Ascending aorta (tissue), 2 donors: ENCODE data around the gene NECAP2. TPM values are rescaled to one million over a fixed set of nuclear protein-coding genes. Genes with fewer than 3 reads are reported as not detected.

Experiments used
- DNase-seq, 2 donors: peaks; one replicate each; pipeline ENCODE4 v3.0.0-alpha.2; 2019; ENCODE audit warnings: low spot score in 2 of 2
- H3K27ac ChIP-seq, 2 donors: fragments of 200-600 bp; sonication (generic); one replicate each; pipeline ENCODE4 v1.5.1; 2016 to 2017; ENCODE audit warnings: mild to moderate bottlenecking in 1 of 2
- H3K27me3 ChIP-seq: fragments of 200-600 bp; sonication (generic); one replicate; pipeline ENCODE4 v1.5.1; 2017
- H3K36me3 ChIP-seq, 2 donors: fragments of 200-600 bp; sonication (generic); one replicate each; pipeline ENCODE4 v1.5.1; 2016
- H3K4me1 ChIP-seq, 2 donors: fragments of 200-600 bp; sonication (generic); one replicate each; pipeline ENCODE4 v1.5.1; 2016 to 2017; ENCODE audit warnings: mild to moderate bottlenecking in 1 of 2
- H3K4me3 ChIP-seq, 2 donors: fragments of 200-600 bp; sonication (generic); one replicate each; pipeline ENCODE4 v1.5.1; 2016 to 2017; ENCODE audit warnings: mild to moderate bottlenecking in 1 of 2
- H3K9me3 ChIP-seq, 2 donors: fragments of 200-600 bp; sonication (generic); one replicate each; pipeline ENCODE4 v1.5.1; 2016
- CTCF ChIP-seq, 3 experiments: fragments of 200-600 bp in 2 of 3; fragments of 450-650 bp in 1 of 3; sonication (generic) in 2 of 3; IDR thresholded peaks; one replicate each; pipeline ENCODE4 v1.5.1; 2016 to 2019; ENCODE audit warnings: antibody characterized with exemption in 3 of 3, mild to moderate bottlenecking in 1 of 3, moderate library complexity in 1 of 3
- intact Hi-C: fragments of 100-400 bp; cut with DNase I; formaldehyde crosslinking; loops from one replicate; pipeline ENCODE4 v1.15.1; 2023
- total RNA-seq: library from RNA; depleted of rRNA; stranded (reverse); fragments of >200 nt; gene quantifications from one replicate; pipeline ENCODE4 v1.1.0, GENCODE V29; 2016

The NECAP2 gene
- total RNA-seq, 1 donor from 2014 or later = 28.6 TPM

- peaks cover 4 to 24% of the 10 kb centered on the region in 2 donors for H3K4me1 ChIP-seq
- peaks cover 15 to 23% of the 10 kb centered on the region in 2 donors for H3K36me3 ChIP-seq
- H3K4me3 ChIP-seq = peak overlapping the region; percentile 77 to 97
- DNase-seq = no peak
- no peak for TF ChIP-seq CTCF (IDR thresholded peaks at IDR 0.05)
- H3K9me3 ChIP-seq = no peaks in the 10 kb centered on the region
- intact Hi-C loops = loop anchor here (1.0 kb wide), 1 partner anchor 72 kb away; no protein-coding TSS in a partner anchor
- no peaks in the 10 kb centered on the region for H3K27me3 ChIP-seq
- peak overlapping the region; percentile 72 to 75 for H3K27ac ChIP-seq
Observed at GRCh38 chr1:16440131-16440469, 424 bp upstream of the NECAP2 start.

GRCh38 chr1:16441282-16441665, 750 bp downstream of the NECAP2 start:
- intact Hi-C loops = no loop called here
- peak overlapping the region; percentile 72 to 75 for H3K27ac ChIP-seq
- DNase-seq = no peak

GRCh38 chr1:16442265-16442664, 1.7 kb downstream of the NECAP2 start:
- H3K4me3 ChIP-seq = no peak overlapping the region
- intact Hi-C loops = no loop called here
- H3K4me1 ChIP-seq = peaks cover 4 to 24% of the 10 kb centered on the region in 2 donors
- no peaks in the 10 kb centered on the region for H3K27me3 ChIP-seq
- no peak overlapping the region for H3K27ac ChIP-seq
- no peak for DNase-seq
- H3K36me3 ChIP-seq = peaks cover 23 to 42% of the 10 kb centered on the region in 2 donors
- TF ChIP-seq CTCF (IDR thresholded peaks at IDR 0.05) = no peak
- H3K9me3 ChIP-seq = no peaks in the 10 kb centered on the region

More at GRCh38 chr1:16441282-16441665, 750 bp downstream of the NECAP2 start:
- Histone ChIP-seq H3K9me3 (no peaks in the 10 kb centered on the region), H3K4me1 (peaks cover 4 to 24% of the 10 kb centered on the region in 2 donors), H3K36me3 (peaks cover 23 to 35% of the 10 kb centered on the region in 2 donors), H3K4me3 (peak overlapping the region; percentile 77 to 97), H3K27me3 (no peaks in the 10 kb centered on the region)
- TF ChIP-seq CTCF (IDR thresholded peaks at IDR 0.05) = no peak

- intact Hi-C loops = no loop called here
- H3K27ac ChIP-seq = no peak overlapping the region
Observed at GRCh38 chr1:16442941-16443340, 2.4 kb downstream of the NECAP2 start.

GRCh38 chr1:16443975-16444770, 3.6 kb downstream of the NECAP2 start:
- Histone ChIP-seq H3K9me3 (no peaks in the 10 kb centered on the region), H3K4me3 (no peak overlapping the region), H3K4me1 (peaks cover 4 to 24% of the 10 kb centered on the region in 2 donors), H3K27ac (no peak overlapping the region), H3K27me3 (no peaks in the 10 kb centered on the region), H3K36me3 (peaks cover 38 to 61% of the 10 kb centered on the region in 2 donors)
- intact Hi-C loops = no loop called here
- no peak for DNase-seq
- TF ChIP-seq CTCF (IDR thresholded peaks at IDR 0.05) = no peak

More at GRCh38 chr1:16442941-16443340, 2.4 kb downstream of the NECAP2 start:
- no peak for DNase-seq
- peaks cover 4 to 24% of the 10 kb centered on the region in 2 donors for H3K4me1 ChIP-seq
- no peak for TF ChIP-seq CTCF (IDR thresholded peaks at IDR 0.05)
- H3K27me3 ChIP-seq = no peaks in the 10 kb centered on the region
- peaks cover 26 to 49% of the 10 kb centered on the region in 2 donors for H3K36me3 ChIP-seq
- no peaks in the 10 kb centered on the region for H3K9me3 ChIP-seq
- no peak overlapping the region for H3K4me3 ChIP-seq
